BLaER1 treated with 17β-estradiol and CSF1 and Interleukin-3, amounts not matched to agents 10 nM and 100 nM (cell line): ENCODE data around the gene TSPAN16.
"Not testable (repeated sequence)": the region's sequence is repeated elsewhere in the genome, so short reads cannot be mapped to it uniquely, and the experiment has no call there.

Source experiments
- H3K27ac ChIP-seq, 11 experiments: shearing (Covaris generic); formaldehyde crosslinking; 2 replicates each; pipeline ENCODE4 v1.8.1; 2022
- H3K27me3 ChIP-seq, 11 experiments: shearing (Covaris generic); formaldehyde crosslinking; 2 replicates each; pipeline ENCODE4 v1.8.1; 2022
- H3K36me3 ChIP-seq, 11 experiments: shearing (Covaris generic); formaldehyde crosslinking; 2 replicates each; pipeline ENCODE4 v1.8.1; 2022
- H3K4me1 ChIP-seq, 10 experiments: shearing (Covaris generic); formaldehyde crosslinking; 2 replicates each; pipeline ENCODE4 v1.8.1; 2022
- H3K4me2 ChIP-seq, 11 experiments: shearing (Covaris generic); formaldehyde crosslinking; 2 replicates each; pipeline ENCODE4 v1.8.1; 2022
- H3K4me3 ChIP-seq, 10 experiments: shearing (Covaris generic); formaldehyde crosslinking; 2 replicates each; pipeline ENCODE4 v1.8.1; 2022
- H3K9ac ChIP-seq, 11 experiments: shearing (Covaris generic); formaldehyde crosslinking; 2 replicates each; pipeline ENCODE4 v1.8.1; 2022
- H3K9me3 ChIP-seq, 11 experiments: shearing (Covaris generic); formaldehyde crosslinking; replicated peaks in 1 of 11; 2 replicates each; pipeline ENCODE4 v1.8.1; 2022
- H4K20me1 ChIP-seq, 11 experiments: shearing (Covaris generic); formaldehyde crosslinking; 2 replicates each; pipeline ENCODE4 v1.8.1; 2022
- Cebpa-rat ChIP-seq, 11 experiments: shearing (Covaris generic); IDR thresholded peaks; 2 replicates each; pipeline ENCODE4 v1.8.1; 2022

The TSPAN16 gene

DNA sequence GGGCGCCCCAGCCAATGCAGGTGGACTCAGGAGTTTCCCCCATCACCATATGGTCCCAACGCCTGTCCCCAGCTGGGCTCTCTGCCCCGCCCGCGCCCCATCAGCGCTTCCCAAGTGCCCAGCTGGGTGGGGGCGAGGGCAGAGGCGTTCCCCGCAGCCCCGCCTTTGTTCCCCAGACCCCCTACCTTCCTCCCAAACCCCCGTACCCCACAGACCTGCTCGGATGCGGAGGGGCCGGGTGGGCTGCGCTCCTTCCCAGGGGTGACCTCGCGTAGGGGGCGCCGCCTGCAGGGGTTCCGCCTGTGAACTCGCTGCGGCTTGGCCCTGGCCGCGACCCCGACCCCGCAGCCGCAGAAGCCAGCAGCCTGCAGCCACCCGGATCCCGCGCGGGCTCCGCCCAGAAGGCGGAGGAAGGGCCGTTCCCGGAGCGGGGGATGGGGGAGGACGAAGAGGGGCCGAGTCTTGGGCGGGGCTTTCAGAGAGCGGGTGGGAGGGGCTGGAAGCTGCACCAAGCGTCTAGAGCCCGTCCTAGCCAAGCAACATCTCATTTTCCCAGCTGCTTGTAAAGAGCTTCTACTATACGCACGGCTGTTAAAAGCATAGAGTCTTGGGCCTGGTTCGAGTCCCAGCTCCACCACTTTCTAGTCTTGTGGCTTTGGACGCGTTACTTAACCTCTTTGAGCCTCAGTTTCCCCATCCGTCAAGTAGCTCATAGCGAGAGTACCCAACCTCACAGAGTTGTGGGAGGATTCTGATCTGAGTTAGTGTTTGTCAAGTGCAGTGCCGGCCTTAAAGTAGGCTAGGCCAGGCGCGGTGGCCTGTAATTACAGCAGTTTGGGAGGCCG, 43.5 kb downstream of the TSPAN16 start, which contains the start of gene RAB3D:
Gene RAB3D (minus strand): TSS at position 404 of the 845 bp plus-strand sequence. CDS start 2,258 bp downstream, outside the sequence.
- H3K27ac ChIP-seq = peak within 1 kb of the TSS; percentile 46 to 90 (median 75); a peak in 21 of 22 replicates
- peak within 1 kb of the TSS; percentile 95 to 99 (median 98) for H3K4me2 ChIP-seq
- peaks cover 0 to 27% (median 13%) of the 10 kb centered on the region in 11 experiments; a peak in 14 of 22 replicates for H3K9me3 ChIP-seq
- peak within 1 kb of the TSS; percentile 78 to 90 (median 83) for H3K9ac ChIP-seq
- TF ChIP-seq Cebpa-rat (IDR thresholded peaks at IDR 0.05) = no peak
- peak within 1 kb of the TSS; percentile 66 to 98 (median 86) for H3K4me3 ChIP-seq
- H3K4me1 ChIP-seq = peaks cover 39 to 68% (median 54%) of the 10 kb centered on the region in 10 experiments
- H4K20me1 ChIP-seq = peaks cover 0 to 14% (median 0%) of the 10 kb centered on the region in 11 experiments; a peak in 3 of 22 replicates
- H3K27me3 ChIP-seq = no peaks in the 10 kb centered on the region
- H3K36me3 ChIP-seq = peaks cover 23 to 64% (median 42%) of the 10 kb centered on the region in 11 experiments

DNA sequence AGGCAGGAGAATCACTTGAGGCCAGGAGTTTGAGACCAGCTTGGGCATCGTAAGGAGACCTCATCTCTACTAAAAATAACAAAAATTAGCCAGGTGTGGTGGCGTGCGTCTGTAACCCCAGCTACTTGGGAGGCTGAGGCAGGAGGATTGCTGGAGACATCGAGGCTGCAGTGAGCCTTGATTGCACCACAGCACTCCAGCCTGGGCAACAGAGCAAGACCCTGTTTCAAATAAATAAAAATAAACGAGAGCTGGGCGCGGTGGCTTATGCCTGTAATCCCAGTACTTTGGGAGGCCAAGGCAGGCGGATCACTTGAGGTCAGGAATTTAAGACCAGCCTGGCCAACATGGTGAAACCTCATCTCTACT, 44.1 kb downstream of the TSPAN16 start:
- Histone ChIP-seq H3K27ac (peak overlapping the region in 9 of 11 experiments; percentile 43 to 90 (median 83); a peak in 16 of 22 replicates), H3K4me1 (peaks cover 45 to 73% (median 60%) of the 10 kb centered on the region in 10 experiments), H3K9me3 (peaks cover 0 to 21% (median 9%) of the 10 kb centered on the region in 11 experiments; a peak in 14 of 22 replicates), H3K4me3 (peak overlapping the region in 9 of 10 experiments; percentile 66 to 98 (median 85); a peak in 18 of 20 replicates), H3K4me2 (peak overlapping the region; percentile 73 to 99 (median 97)), H4K20me1 (peaks cover 0 to 13% (median 0%) of the 10 kb centered on the region in 11 experiments; a peak in 2 of 22 replicates), H3K36me3 (peaks cover 17 to 58% (median 36%) of the 10 kb centered on the region in 11 experiments), H3K9ac (peak overlapping the region; percentile 78 to 90 (median 83); a peak in 19 of 22 replicates)
- not testable (repeated sequence) for H3K27me3 ChIP-seq

DNA sequence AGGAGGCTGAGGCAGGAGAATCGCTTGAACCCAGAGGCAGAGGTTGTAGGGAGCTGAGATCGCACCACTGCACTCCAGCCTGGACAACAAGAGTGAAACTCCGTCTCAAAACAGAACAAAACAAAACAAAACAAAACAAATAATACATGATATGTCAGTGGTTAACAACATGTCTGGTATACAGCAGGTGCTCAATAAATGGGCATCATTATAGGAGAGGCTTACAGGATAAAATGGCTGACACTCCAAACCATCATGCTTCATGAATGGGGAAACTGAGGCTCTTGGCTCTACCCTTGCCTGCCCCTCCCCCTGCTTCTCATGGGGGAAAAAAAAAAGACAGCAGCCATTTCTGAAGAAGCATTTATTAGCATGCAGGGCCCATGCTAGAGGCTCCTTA, 46.5 kb downstream of the TSPAN16 start:
- TF ChIP-seq Cebpa-rat (IDR thresholded peaks at IDR 0.05) = no peak
- H4K20me1 ChIP-seq = peaks cover 0 to 6% (median 0%) of the 10 kb centered on the region in 11 experiments; a peak in 1 of 22 replicates
- H3K4me2 ChIP-seq = peak overlapping the region in 1 of 11 experiments; percentile 91; a peak in 2 of 22 replicates
- peaks cover 0 to 6% (median 0%) of the 10 kb centered on the region in 11 experiments; a peak in 5 of 22 replicates for H3K9me3 ChIP-seq
- H3K4me1 ChIP-seq = peaks cover 54 to 69% (median 65%) of the 10 kb centered on the region in 10 experiments
- H3K27me3 ChIP-seq = no peaks in the 10 kb centered on the region
- H3K27ac ChIP-seq = peak overlapping the region in 4 of 11 experiments; percentile 6 to 63 (median 50); a peak in 3 of 22 replicates
- H3K36me3 ChIP-seq = peaks cover 0 to 35% (median 15%) of the 10 kb centered on the region in 11 experiments; a peak in 19 of 22 replicates
- H3K9ac ChIP-seq = no peak overlapping the region
- no peak overlapping the region for H3K4me3 ChIP-seq

DNA sequence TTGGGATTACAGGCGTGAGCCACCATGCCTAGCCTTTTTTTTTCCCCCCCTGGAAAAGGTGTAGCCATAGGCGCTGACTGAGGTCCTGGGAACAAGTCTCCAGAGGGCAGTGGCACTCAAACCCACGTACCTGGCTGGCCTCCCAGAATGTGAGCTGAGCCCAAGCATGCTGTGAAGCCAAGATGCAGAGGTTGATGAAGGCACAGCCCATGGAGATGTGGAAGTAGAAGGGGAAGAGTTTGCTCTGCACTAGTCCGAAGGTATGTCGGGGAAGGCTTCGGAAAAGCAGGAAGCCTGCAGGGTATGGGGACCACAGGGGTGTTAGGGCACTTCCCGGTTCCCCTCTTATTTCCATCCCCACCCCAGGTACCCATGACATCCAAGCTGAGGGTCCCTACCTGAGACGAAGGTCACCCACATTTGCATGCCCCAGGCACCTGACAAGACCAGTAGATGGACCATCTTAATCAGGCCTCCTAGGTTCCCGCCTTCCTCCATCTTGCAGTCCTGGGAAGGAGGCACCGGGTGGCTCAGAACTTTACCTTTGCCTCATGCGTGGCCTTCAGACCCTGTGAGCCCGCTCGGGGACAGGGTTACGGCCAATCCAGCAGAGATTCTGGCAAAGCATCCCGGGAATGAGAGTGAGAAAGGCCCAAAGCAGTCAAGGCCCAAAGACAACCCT, 49.3 kb downstream of the TSPAN16 start:
- Histone ChIP-seq H3K4me2 (peak overlapping the region; percentile 89 to 98 (median 96)), H3K4me3 (peak overlapping the region; percentile 72 to 89 (median 80)), H3K9ac (peak overlapping the region; percentile 77 to 92 (median 88)), H3K27ac (peak overlapping the region in 10 of 11 experiments; percentile 81 to 93 (median 88); a peak in 19 of 22 replicates), H3K36me3 (peaks cover 4 to 33% (median 16%) of the 10 kb centered on the region in 11 experiments; a peak in 20 of 22 replicates), H3K4me1 (peaks cover 34 to 52% (median 48%) of the 10 kb centered on the region in 10 experiments), H3K27me3 (no peaks in the 10 kb centered on the region), H4K20me1 (no peaks in the 10 kb centered on the region), H3K9me3 (peaks cover 4 to 19% (median 11%) of the 10 kb centered on the region in 11 experiments; a peak in 19 of 22 replicates)
- no peak for TF ChIP-seq Cebpa-rat (IDR thresholded peaks at IDR 0.05)

DNA sequence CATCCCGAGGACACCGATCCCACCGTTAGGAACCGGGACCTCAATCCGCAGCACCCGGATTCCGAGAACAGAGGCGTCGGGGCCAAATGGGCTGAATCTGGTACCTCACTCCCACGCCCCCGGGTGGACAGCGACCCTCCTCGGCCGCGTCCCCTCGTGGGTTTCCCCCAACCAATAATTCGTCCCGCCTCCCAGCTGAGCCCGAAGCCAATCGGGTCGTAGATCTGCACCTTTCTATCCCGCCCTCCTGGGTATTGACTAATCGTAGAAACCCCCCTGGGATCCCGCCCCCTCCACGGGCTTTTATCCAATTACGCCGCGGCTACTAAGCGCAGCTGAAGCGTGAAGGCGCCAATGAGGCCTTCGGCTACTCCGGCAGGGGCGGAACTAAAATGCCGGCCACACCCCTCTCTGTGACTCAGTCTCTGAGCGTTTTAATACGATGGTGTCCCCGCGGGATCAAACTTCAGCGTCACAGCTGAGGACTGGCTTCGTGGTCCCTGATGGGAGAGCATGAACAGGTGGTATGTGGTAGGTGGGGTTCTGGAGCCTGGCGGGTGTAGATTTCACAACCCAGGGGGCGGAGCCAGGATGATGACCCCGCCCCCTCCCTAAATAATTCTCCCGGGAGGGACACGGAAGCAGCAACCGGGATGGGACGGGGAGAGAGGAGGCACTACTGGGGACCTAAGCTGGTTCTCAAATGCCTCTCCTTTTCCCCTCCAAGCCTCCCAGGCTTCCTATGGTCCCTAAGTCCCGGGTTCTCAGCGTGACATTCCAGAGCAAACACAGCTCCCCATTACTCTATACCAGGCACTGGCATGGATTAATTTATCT, 50.4 kb downstream of the TSPAN16 start, which contains the start of the genes CCDC159 and TMEM205:
Gene CCDC159 (plus strand): TSS at position 416 of the 837 bp plus-strand sequence. CDS start 88 bp downstream, at position 504.
Gene TMEM205 (minus strand): TSS at position 165 of the 837 bp plus-strand sequence. CDS start 649 bp downstream, outside the sequence.
- Histone ChIP-seq H4K20me1 (no peaks in the 10 kb centered on the region), H3K27me3 (no peaks in the 10 kb centered on the region), H3K4me3 (peak within 1 kb of the TSS; percentile 72 to 89 (median 80)), H3K4me1 (peaks cover 38 to 55% (median 48%) of the 10 kb centered on the region in 10 experiments), H3K9ac (peak within 1 kb of the TSS; percentile 77 to 92 (median 88)), H3K4me2 (peak within 1 kb of the TSS; percentile 89 to 98 (median 96)), H3K36me3 (peaks cover 4 to 29% (median 14%) of the 10 kb centered on the region in 11 experiments; a peak in 20 of 22 replicates), H3K9me3 (peaks cover 4 to 18% (median 9%) of the 10 kb centered on the region in 11 experiments; a peak in 19 of 22 replicates), H3K27ac (peak within 1 kb of the TSS; percentile 60 to 93 (median 86); a peak in 21 of 22 replicates)
- peak in 8 of 11 experiments; percentile 48 to 90 (median 73); a peak in 13 of 22 replicates for TF ChIP-seq Cebpa-rat (IDR thresholded peaks at IDR 0.05)

DNA sequence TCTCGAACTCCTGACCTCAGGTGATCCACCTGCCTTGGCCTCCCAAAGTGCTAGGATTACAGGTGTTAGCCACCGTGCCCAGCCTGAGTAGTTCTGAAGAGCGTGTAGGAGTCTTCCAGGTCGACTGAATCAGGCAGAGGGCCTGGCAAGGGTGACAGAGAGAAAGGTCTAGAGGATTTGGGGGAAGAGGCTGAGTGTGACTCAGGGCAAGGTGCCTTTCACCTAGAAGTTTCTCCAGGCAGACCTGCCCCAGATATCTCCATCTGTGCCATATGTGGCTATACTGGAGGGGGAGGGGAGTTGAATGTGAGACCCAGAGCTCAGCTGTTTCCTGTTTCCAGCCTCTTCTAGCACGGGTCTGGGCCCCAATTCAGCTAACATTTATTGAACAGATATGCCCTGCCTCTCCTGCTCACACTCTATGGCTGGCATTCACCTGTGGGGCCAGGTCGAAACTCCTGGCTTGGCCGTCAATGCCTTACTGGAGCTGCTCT, 51.6 kb downstream of the TSPAN16 start:
- H3K36me3 ChIP-seq = peaks cover 0 to 18% (median 4%) of the 10 kb centered on the region in 11 experiments; a peak in 11 of 22 replicates
- H3K9ac ChIP-seq = peak overlapping the region in 6 of 11 experiments; percentile 78 to 90 (median 88); a peak in 7 of 22 replicates
- no peak for TF ChIP-seq Cebpa-rat (IDR thresholded peaks at IDR 0.05)
- H3K27ac ChIP-seq = peak overlapping the region in 9 of 11 experiments; percentile 43 to 93 (median 86); a peak in 15 of 22 replicates
- H3K27me3 ChIP-seq = no peaks in the 10 kb centered on the region
- peaks cover 38 to 53% (median 47%) of the 10 kb centered on the region in 10 experiments for H3K4me1 ChIP-seq
- H3K4me3 ChIP-seq = no peak overlapping the region
- H4K20me1 ChIP-seq = no peaks in the 10 kb centered on the region
- H3K9me3 ChIP-seq = peaks cover 4 to 13% (median 9%) of the 10 kb centered on the region in 11 experiments; a peak in 19 of 22 replicates
- peak overlapping the region; percentile 73 to 97 (median 82); a peak in 20 of 22 replicates for H3K4me2 ChIP-seq

DNA sequence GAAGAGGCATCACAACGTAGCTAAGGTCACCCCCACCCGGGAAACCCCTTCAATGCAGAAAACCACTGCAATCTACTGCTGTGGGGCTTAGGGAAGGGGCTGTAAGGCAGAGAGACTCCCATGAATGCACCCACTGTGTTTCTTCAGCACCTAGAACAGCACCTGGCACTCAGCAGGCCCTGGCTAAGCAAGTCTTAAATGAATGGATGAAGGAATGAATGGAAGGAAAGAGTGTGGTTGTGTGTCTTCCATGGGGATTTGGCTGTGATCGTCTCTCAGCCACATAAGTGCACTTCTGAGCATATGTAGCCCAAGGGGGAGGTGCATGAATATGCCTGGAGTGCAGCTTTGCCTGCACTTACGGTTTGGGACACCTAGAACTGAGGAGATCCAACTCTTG, 53.2 kb downstream of the TSPAN16 start:
- H3K9me3 ChIP-seq = peaks cover 4 to 13% (median 9%) of the 10 kb centered on the region in 11 experiments; a peak in 19 of 22 replicates
- H3K4me3 ChIP-seq = no peak overlapping the region
- H3K9ac ChIP-seq = no peak overlapping the region
- peaks cover 28 to 40% (median 33%) of the 10 kb centered on the region in 10 experiments for H3K4me1 ChIP-seq
- H3K4me2 ChIP-seq = no peak overlapping the region
- 0 out of 22 replicates have a peak overlapping the region, but pooled peaks of 1 of the 11 experiments have one; percentile 93 for H3K27ac ChIP-seq
- no peaks in the 10 kb centered on the region for H4K20me1 ChIP-seq
- H3K36me3 ChIP-seq = peaks cover 0 to 7% (median 0%) of the 10 kb centered on the region in 11 experiments; a peak in 3 of 22 replicates
- no peak for TF ChIP-seq Cebpa-rat (IDR thresholded peaks at IDR 0.05)
- no peaks in the 10 kb centered on the region for H3K27me3 ChIP-seq

DNA sequence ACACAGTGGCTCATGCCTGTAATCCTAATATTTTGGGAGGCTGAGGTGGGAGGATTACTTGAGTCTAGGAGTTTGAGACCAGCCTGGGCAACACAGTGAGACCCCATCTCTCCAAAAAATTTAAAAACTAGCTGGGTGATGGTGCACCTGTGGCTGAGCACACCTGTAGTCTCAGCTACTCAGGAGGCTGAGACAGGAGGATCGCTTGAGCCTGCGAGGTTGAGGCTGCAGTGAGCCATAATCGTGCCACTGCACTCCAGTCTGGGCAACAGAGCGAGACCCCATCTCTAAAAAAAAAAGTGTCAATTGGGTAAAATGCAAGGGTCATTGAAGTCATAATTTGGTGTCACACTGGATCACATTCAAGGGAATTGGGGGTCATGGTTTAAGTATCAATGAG, 58.1 kb downstream of the TSPAN16 start:
- peaks cover 0 to 25% (median 0%) of the 10 kb centered on the region in 11 experiments; a peak in 8 of 22 replicates for H4K20me1 ChIP-seq
- not testable (repeated sequence) for H3K9ac ChIP-seq, H3K4me2 ChIP-seq

More for the DNA sequence above, 58.1 kb downstream of the TSPAN16 start:
- not testable (repeated sequence) for H3K9me3 ChIP-seq, H3K27ac ChIP-seq, H3K27me3 ChIP-seq, H3K4me3 ChIP-seq
- H3K36me3 ChIP-seq = peaks cover 0 to 13% (median 0%) of the 10 kb centered on the region in 11 experiments; a peak in 5 of 22 replicates
- peaks cover 11 to 29% (median 18%) of the 10 kb centered on the region in 10 experiments; a peak in 18 of 20 replicates for H3K4me1 ChIP-seq
